ENCODE measurements around the gene C1QTNF8. TPM values are rescaled to one million over a fixed set of nuclear protein-coding genes. Genes with fewer than 3 reads are reported as not detected.

Gene C1QTNF8
- total and polyA plus RNA-seq, 2 of the 8 experiments (the other 6 are each of a cell fraction or from before 2014, with no cell fraction given) = not detected

DNA sequence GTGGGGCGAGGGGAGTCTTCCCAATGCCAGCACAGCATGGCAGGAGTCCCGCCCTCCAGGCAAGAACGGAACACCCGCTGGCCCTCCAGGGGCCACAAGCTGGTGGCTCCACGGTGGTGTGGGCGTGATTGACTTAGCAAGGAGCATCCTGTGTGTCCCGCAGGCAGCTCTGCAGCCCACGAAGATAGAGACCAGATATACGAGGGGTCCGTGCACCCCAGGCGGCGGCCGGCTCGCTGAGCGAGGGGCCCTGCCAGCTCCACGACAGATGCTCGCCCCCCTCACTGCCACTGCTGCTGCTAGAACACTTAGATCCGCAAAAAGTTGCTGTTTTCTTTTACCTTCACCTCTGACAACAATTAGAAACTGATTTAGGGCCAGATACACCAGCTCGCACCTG lies 46.9 kb upstream of the C1QTNF8 start:
- Histone ChIP-seq H4K91ac (replicated peaks; ENCODE audit: insufficient read length, low read length) (no peak overlapping the region), H2BK120ac (replicated peaks; ENCODE audit: low read depth, low read length) (no peak overlapping the region), H3K4me2 (ENCODE audit: insufficient read depth in 1 of 2, low read depth in 2 of 2, low read length in 2 of 2) (no peak overlapping the region), H3K14ac (ENCODE audit: insufficient read length) (no peak overlapping the region), H3K36me3 (ENCODE audit: control insufficient read depth in 2 of 4, insufficient read depth in 4 of 4, low read length in 3 of 4) (no peaks in the 10 kb centered on the region), H3K4me3 (ENCODE audit: extremely low read depth in 1 of 4, insufficient read depth in 2 of 4, low read depth in 3 of 4, low read length in 4 of 4) (no peak overlapping the region), H3K56ac (replicated peaks; ENCODE audit: insufficient read length, low read depth, low read length) (no peak overlapping the region), H2BK5ac (ENCODE audit: low read depth, low read length) (no peak overlapping the region), H3K79me1 (ENCODE audit: low read depth, low read length) (no peaks in the 10 kb centered on the region), H2AK5ac (ENCODE audit: low read depth, low read length) (no peak overlapping the region), H3K27ac (ENCODE audit: low read depth, low read length) (no peak overlapping the region), H3K9me3 (ENCODE audit: insufficient read depth in 2 of 2, low read depth in 1 of 2, low read length in 1 of 2) (peaks cover 0 to 3% of the 10 kb centered on the region in 2 experiments; a peak in 2 of 4 replicates), H3K79me2 (ENCODE audit: control insufficient read depth in 1 of 2, insufficient read depth in 2 of 2, low read length in 2 of 2) (no peaks in the 10 kb centered on the region), H3K18ac (ENCODE audit: extremely low read depth, low read length) (no peak overlapping the region), H3K9ac (replicated peaks in 1 of 4; ENCODE audit: extremely low read depth in 1 of 4, low read depth in 3 of 4, low read length in 3 of 4) (no peak overlapping the region), H3K4me1 (replicated peaks in 1 of 4; ENCODE audit: control insufficient read depth in 3 of 4, insufficient read depth in 4 of 4, low read length in 3 of 4) (peaks cover 0 to 5% (median under 1%) of the 10 kb centered on the region in 4 experiments; a peak in 2 of 7 replicates), H4K20me1 (replicated peaks in 1 of 2; ENCODE audit: control insufficient read depth in 1 of 2, insufficient read depth in 2 of 2, low read length in 2 of 2) (no peaks in the 10 kb centered on the region), H4K5ac (ENCODE audit: insufficient read length, low read depth, low read length) (no peak overlapping the region), H3K27me3 (replicated peaks in 1 of 4; ENCODE audit: control insufficient read depth in 3 of 4, extremely low read depth in 1 of 4, insufficient read depth in 3 of 4, low read length in 3 of 4) (no peaks in the 10 kb centered on the region; a peak in 2 of 7 replicates), H2BK15ac (ENCODE audit: low read length) (no peak overlapping the region), H4K8ac (ENCODE audit: extremely low read depth, insufficient read depth, low read length) (peak overlapping the region; percentile 68; the same call in 1 of the 2 replicates), H2BK12ac (ENCODE audit: low read depth, low read length) (no peak overlapping the region), H2BK20ac (ENCODE audit: low read length) (no peak overlapping the region), H3K23ac (ENCODE audit: insufficient read length) (no peak overlapping the region), H2AFZ (ENCODE audit: low read length) (no peak overlapping the region), H3K4ac (replicated peaks; ENCODE audit: insufficient read length, low read depth, low read length) (no peak overlapping the region), H3K23me2 (ENCODE audit: low read depth, low read length) (no peaks in the 10 kb centered on the region)
- ChIA-PET POLR2A (ENCODE audit: partially characterized antibody) (interaction anchor here (1.0 kb wide), 1 partner anchor 9 kb away, joined by 4 read pairs; no protein-coding TSS in a partner anchor), CTCF (ENCODE audit: partially characterized antibody) (interaction anchor here (1.2 to 1.4 kb wide), 4 partner anchors 15 to 37 kb away, joined by 3 to 6 read pairs (median 4); no protein-coding TSS in a partner anchor)
- WGBS, 2 experiments (ENCODE audit: extremely low coverage in 1 of 2, insufficient coverage in 1 of 2, insufficient read length in 1 of 2, insufficient replicate concordance in 2 of 2, low coverage in 1 of 2, low lambda C conversion rate in 2 of 2, missing lambda C conversion rate in 1 of 2) = 90% methylated on average over 19 of the region's 19 CpGs; no CpG with 5 or more reads in 1 of the 2 experiments
- FAIRE-seq (no peak), DNase-seq (ENCODE audit: low read depth in 1 of 2, low spot score in 2 of 2) (no peak)
- TF ChIP-seq YY1 (IDR thresholded peaks at IDR 0.05; ENCODE audit: low read depth, low read length) (no peak), SP4 (IDR thresholded peaks at IDR 0.05; ENCODE audit: low read length) (no peak), EGR1 (IDR thresholded peaks at IDR 0.05; ENCODE audit: borderline replicate concordance, low read depth, low read length) (no peak), SRF (IDR thresholded peaks at IDR 0.05; ENCODE audit: low read depth, low read length) (no peak), ZNF274 (IDR thresholded peaks at IDR 0.05; ENCODE audit: borderline replicate concordance, extremely low read depth, low read length) (no peak), TEAD4 (IDR thresholded peaks at IDR 0.05; ENCODE audit: low read depth, low read length) (no peak)
- TF ChIP-seq, protein P1, sequence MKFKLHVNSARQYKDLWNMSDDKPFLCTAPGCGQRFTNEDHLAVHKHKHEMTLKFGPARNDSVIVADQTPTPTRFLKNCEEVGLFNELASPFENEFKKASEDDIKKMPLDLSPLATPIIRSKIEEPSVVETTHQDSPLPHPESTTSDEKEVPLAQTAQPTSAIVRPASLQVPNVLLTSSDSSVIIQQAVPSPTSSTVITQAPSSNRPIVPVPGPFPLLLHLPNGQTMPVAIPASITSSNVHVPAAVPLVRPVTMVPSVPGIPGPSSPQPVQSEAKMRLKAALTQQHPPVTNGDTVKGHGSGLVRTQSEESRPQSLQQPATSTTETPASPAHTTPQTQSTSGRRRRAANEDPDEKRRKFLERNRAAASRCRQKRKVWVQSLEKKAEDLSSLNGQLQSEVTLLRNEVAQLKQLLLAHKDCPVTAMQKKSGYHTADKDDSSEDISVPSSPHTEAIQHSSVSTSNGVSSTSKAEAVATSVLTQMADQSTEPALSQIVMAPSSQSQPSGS (IDR thresholded peaks at IDR 0.05; ENCODE audit: low read length) = no peak

All from H1 (cell line).